Measurements from ENCODE around the gene NRP2. TPM values are rescaled to one million over a fixed set of nuclear protein-coding genes. Genes with fewer than 3 reads are reported as not detected.

The NRP2 gene
- total RNA-seq, 1 experiment from 2014 or later: 1.2 TPM

DNA sequence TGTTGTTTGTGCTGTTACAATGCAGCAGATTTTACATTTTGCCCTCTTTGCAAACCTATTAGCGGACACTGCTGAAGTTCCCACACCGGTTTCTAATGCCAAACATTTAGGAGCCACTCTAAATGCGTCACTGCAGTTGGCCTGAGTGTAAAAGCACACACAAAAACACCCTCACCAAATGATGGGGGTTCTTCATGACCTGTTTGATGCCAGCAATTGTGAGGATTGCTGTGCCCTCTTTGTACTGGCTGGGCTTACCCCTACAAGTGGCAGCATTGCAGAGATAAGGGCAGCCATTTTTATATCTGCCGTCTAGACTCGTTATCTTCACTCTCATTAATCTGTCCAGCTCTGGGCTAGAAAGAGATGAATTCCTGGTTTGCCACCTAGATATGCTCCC, 85.3 kb downstream of the NRP2 start:
- H2AFZ ChIP-seq (ENCODE audit: low read depth, low read length, poor library complexity, severe bottlenecking): no peak overlapping the region
- ATAC-seq (no peak), DNase-seq (ENCODE audit: low read depth, low spot score) (no peak)
- ChIA-PET POLR2A (no interaction called here), CTCF (no interaction called here), RAD21 (ENCODE audit: low non-redundant PET in 1 of 2, low total read pairs in 2 of 2, uncharacterized antibody in 2 of 2, unreplicated experiment in 2 of 2) (no interaction called here)
- intact Hi-C loops (cut with micrococcal nuclease): no loop called here
- TF ChIP-seq POLR2A (IDR thresholded peaks at IDR 0.05; ENCODE audit: borderline replicate concordance, extremely low read depth, insufficient read depth, insufficient read length) (no peak), FOSL1 (IDR thresholded peaks at IDR 0.05; ENCODE audit: low read depth) (no peak), ZFX (IDR thresholded peaks at IDR 0.05) (no peak), JUND (IDR thresholded peaks at IDR 0.05) (no peak), CEBPB (IDR thresholded peaks at IDR 0.05; ENCODE audit: low read depth) (no peak), TCF7L2 (IDR thresholded peaks at IDR 0.05; ENCODE audit: borderline replicate concordance, extremely low read depth, insufficient read depth, insufficient read length) (no peak), CBX3 (IDR thresholded peaks at IDR 0.05; ENCODE audit: low read depth) (no peak), EGR1 (IDR thresholded peaks at IDR 0.05; ENCODE audit: low read depth) (no peak), SRF (IDR thresholded peaks at IDR 0.05; ENCODE audit: low read depth) (no peak), EZH2 (IDR thresholded peaks at IDR 0.05) (no peak), SP1 (IDR thresholded peaks at IDR 0.05; ENCODE audit: low read depth) (no peak), EZH2phosphoT487 (IDR thresholded peaks at IDR 0.05; ENCODE audit: borderline replicate concordance) (no peak), SIN3A (IDR thresholded peaks at IDR 0.05; ENCODE audit: low read depth) (no peak), ZNF274 (IDR thresholded peaks at IDR 0.05; ENCODE audit: low read depth, low read length) (no peak), ELF1 (IDR thresholded peaks at IDR 0.05; ENCODE audit: borderline replicate concordance, low read depth) (no peak), RAD21 (IDR thresholded peaks at IDR 0.05; ENCODE audit: low read depth) (no peak)
- TF ChIP-seq, protein P1, sequence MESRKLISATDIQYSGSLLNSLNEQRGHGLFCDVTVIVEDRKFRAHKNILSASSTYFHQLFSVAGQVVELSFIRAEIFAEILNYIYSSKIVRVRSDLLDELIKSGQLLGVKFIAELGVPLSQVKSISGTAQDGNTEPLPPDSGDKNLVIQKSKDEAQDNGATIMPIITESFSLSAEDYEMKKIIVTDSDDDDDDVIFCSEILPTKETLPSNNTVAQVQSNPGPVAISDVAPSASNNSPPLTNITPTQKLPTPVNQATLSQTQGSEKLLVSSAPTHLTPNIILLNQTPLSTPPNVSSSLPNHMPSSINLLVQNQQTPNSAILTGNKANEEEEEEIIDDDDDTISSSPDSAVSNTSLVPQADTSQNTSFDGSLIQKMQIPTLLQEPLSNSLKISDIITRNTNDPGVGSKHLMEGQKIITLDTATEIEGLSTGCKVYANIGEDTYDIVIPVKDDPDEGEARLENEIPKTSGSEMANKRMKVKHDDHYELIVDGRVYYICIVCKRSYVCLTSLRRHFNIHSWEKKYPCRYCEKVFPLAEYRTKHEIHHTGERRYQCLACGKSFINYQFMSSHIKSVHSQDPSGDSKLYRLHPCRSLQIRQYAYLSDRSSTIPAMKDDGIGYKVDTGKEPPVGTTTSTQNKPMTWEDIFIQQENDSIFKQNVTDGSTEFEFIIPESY (IDR thresholded peaks at IDR 0.05; ENCODE audit: extremely low read depth, insufficient replicate concordance, low read length): no peak
- TF ChIP-seq, protein P2, sequence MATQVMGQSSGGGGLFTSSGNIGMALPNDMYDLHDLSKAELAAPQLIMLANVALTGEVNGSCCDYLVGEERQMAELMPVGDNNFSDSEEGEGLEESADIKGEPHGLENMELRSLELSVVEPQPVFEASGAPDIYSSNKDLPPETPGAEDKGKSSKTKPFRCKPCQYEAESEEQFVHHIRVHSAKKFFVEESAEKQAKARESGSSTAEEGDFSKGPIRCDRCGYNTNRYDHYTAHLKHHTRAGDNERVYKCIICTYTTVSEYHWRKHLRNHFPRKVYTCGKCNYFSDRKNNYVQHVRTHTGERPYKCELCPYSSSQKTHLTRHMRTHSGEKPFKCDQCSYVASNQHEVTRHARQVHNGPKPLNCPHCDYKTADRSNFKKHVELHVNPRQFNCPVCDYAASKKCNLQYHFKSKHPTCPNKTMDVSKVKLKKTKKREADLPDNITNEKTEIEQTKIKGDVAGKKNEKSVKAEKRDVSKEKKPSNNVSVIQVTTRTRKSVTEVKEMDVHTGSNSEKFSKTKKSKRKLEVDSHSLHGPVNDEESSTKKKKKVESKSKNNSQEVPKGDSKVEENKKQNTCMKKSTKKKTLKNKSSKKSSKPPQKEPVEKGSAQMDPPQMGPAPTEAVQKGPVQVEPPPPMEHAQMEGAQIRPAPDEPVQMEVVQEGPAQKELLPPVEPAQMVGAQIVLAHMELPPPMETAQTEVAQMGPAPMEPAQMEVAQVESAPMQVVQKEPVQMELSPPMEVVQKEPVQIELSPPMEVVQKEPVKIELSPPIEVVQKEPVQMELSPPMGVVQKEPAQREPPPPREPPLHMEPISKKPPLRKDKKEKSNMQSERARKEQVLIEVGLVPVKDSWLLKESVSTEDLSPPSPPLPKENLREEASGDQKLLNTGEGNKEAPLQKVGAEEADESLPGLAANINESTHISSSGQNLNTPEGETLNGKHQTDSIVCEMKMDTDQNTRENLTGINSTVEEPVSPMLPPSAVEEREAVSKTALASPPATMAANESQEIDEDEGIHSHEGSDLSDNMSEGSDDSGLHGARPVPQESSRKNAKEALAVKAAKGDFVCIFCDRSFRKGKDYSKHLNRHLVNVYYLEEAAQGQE (IDR thresholded peaks at IDR 0.05; ENCODE audit: low read depth): no peak
- TF ChIP-seq, protein P3, sequence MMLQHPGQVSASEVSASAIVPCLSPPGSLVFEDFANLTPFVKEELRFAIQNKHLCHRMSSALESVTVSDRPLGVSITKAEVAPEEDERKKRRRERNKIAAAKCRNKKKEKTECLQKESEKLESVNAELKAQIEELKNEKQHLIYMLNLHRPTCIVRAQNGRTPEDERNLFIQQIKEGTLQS (IDR thresholded peaks at IDR 0.05): no peak
- H4K20me1 ChIP-seq (ENCODE audit: insufficient read depth): no peaks in the 10 kb centered on the region
- no peaks in the 10 kb centered on the region for H3K9me3 ChIP-seq (ENCODE audit: control insufficient read depth in 1 of 2, insufficient read depth in 1 of 2, low read depth in 1 of 2, low read length in 2 of 2)
- no TSS peak for BruUV-seq (replicated peaks)
- H3K27me3 ChIP-seq (ENCODE audit: insufficient read depth, low read length): no peaks in the 10 kb centered on the region; the same call in 1 of the 2 replicates
- H3K79me2 ChIP-seq (ENCODE audit: insufficient read depth, low read length): no peaks in the 10 kb centered on the region
- H3K36me3 ChIP-seq (ENCODE audit: control insufficient read depth in 1 of 2, insufficient read depth in 2 of 2, low read length in 2 of 2): no peaks in the 10 kb centered on the region
- H3K9me2 ChIP-seq (ENCODE audit: insufficient read depth): no peaks in the 10 kb centered on the region
- H3K27ac ChIP-seq (ENCODE audit: low read depth, low read length): no peak overlapping the region
- no peak overlapping the region for H3K4me2 ChIP-seq (ENCODE audit: low read length)
- H3K9ac ChIP-seq (ENCODE audit: low read length): no peak overlapping the region
- H3K4me1 ChIP-seq (ENCODE audit: control insufficient read depth in 1 of 2, insufficient read depth in 2 of 2, low read length in 2 of 2): peaks cover 9 to 34% of the 10 kb centered on the region in 2 experiments
- no peak overlapping the region for H3K4me3 ChIP-seq (replicated peaks in 1 of 2; ENCODE audit: low read depth in 1 of 2, low read length in 2 of 2)

Measured in HCT116 (cell line).